ENCODE data around the gene CENPH.

GRCh38 chr5:69238760-69239251 is 49.4 kb downstream of the CENPH start:
- TF ChIP-seq CTCF (conservative IDR thresholded peaks at IDR 0.05) (no peak), EZH2 (IDR thresholded peaks at IDR 0.05; ENCODE audit: low read depth) (no peak)

Measured in PC-9 (cell line).